Neural crest cell (in vitro differentiated cells): Measurements from ENCODE around the gene RAP1GDS1. TPM values are rescaled to one million over a fixed set of nuclear protein-coding genes. Genes with fewer than 3 reads are reported as not detected.

Experiments used
- DNase-seq: peaks from one replicate; pipeline ENCODE4 v3.0.0; 2021; ENCODE audit warnings: low read depth, mixed read lengths, low spot score
- H3K27ac Mint-ChIP-seq: one replicate; pipeline ENCODE4 v1.8.0; 2021; ENCODE audit warnings: mild to moderate bottlenecking, mixed read lengths; ENCODE audit not compliant: unreplicated experiment
- H3K27me3 Mint-ChIP-seq: 2 replicates; pipeline ENCODE4 v1.8.0; 2021; ENCODE audit warnings: low read depth, mild to moderate bottlenecking, mixed read lengths
- H3K36me3 Mint-ChIP-seq: 2 replicates; pipeline ENCODE4 v1.8.0; 2021; ENCODE audit warnings: low read depth, mild to moderate bottlenecking, mixed read lengths
- H3K4me1 Mint-ChIP-seq: 2 replicates; pipeline ENCODE4 v1.8.0; 2021; ENCODE audit warnings: mixed read lengths
- H3K4me3 Mint-ChIP-seq: one replicate; pipeline ENCODE4 v1.8.0; 2021; ENCODE audit warnings: mild to moderate bottlenecking, mixed read lengths
- H3K9me3 Mint-ChIP-seq: 2 replicates; pipeline ENCODE4 v1.8.0; 2021; ENCODE audit warnings: mixed read lengths
- CTCF ChIP-seq: fragments of 200-600 bp; sonication (generic); conservative IDR thresholded peaks from 2 replicates; pipeline ENCODE4 v1.5.0; 2021; ENCODE audit warnings: antibody characterized with exemption, mild to moderate bottlenecking
- total RNA-seq: library from RNA; stranded (reverse); gene quantifications from 2 replicates; pipeline ENCODE4 v1.2.1, GENCODE V29; 2021

RAP1GDS1 gene
- total RNA-seq, 1 donor from 2014 or later, result 46.3 TPM

- no peak overlapping the region for H3K27ac Mint-ChIP-seq
- H3K27me3 Mint-ChIP-seq, result no peaks in the 10 kb centered on the region
- no peaks in the 10 kb centered on the region for H3K9me3 Mint-ChIP-seq
- no peaks in the 10 kb centered on the region for H3K4me1 Mint-ChIP-seq
- no peak overlapping the region for H3K4me3 Mint-ChIP-seq
- H3K36me3 Mint-ChIP-seq, result peaks cover 16% of the 10 kb centered on the region
- DNase-seq, result no peak
- no peak for TF ChIP-seq CTCF
Observed at GRCh38 chr4:98374643-98375042, 113.5 kb downstream of the RAP1GDS1 start.

- DNase-seq, result no peak
- H3K9me3 Mint-ChIP-seq, result no peaks in the 10 kb centered on the region
- H3K36me3 Mint-ChIP-seq, result peaks cover 11% of the 10 kb centered on the region
- no peaks in the 10 kb centered on the region for H3K27me3 Mint-ChIP-seq
- H3K4me1 Mint-ChIP-seq, result no peaks in the 10 kb centered on the region
- no peak overlapping the region for H3K4me3 Mint-ChIP-seq
- no peak for TF ChIP-seq CTCF
- no peak overlapping the region for H3K27ac Mint-ChIP-seq
Observed at GRCh38 chr4:98377559-98377958, 116.4 kb downstream of the RAP1GDS1 start.

GRCh38 chr4:98381306-98381705, 120.1 kb downstream of the RAP1GDS1 start:
- Mint-ChIP-seq H3K27me3 (no peaks in the 10 kb centered on the region), H3K27ac (no peak overlapping the region), H3K36me3 (no peaks in the 10 kb centered on the region), H3K9me3 (no peaks in the 10 kb centered on the region), H3K4me3 (no peak overlapping the region), H3K4me1 (no peaks in the 10 kb centered on the region)
- no peak for TF ChIP-seq CTCF
- DNase-seq, result no peak

- no peak overlapping the region for H3K4me3 Mint-ChIP-seq
- no peak for TF ChIP-seq CTCF
- no peak overlapping the region for H3K27ac Mint-ChIP-seq
- H3K27me3 Mint-ChIP-seq, result no peaks in the 10 kb centered on the region
- no peaks in the 10 kb centered on the region for H3K4me1 Mint-ChIP-seq
- H3K36me3 Mint-ChIP-seq, result peaks cover 7% of the 10 kb centered on the region
- DNase-seq, result no peak
- H3K9me3 Mint-ChIP-seq, result peaks cover 3% of the 10 kb centered on the region
Observed at GRCh38 chr4:98383431-98384106, 122.4 kb downstream of the RAP1GDS1 start.

- TF ChIP-seq CTCF, result no peak
- no peak for DNase-seq
- Mint-ChIP-seq H3K4me1 (no peaks in the 10 kb centered on the region), H3K27ac (no peak overlapping the region), H3K27me3 (no peaks in the 10 kb centered on the region), H3K4me3 (no peak overlapping the region), H3K9me3 (peaks cover 3% of the 10 kb centered on the region), H3K36me3 (peaks cover 12% of the 10 kb centered on the region)
Observed at GRCh38 chr4:98385831-98386230, 124.6 kb downstream of the RAP1GDS1 start.
